Measurements from ENCODE around the gene FASTKD3. TPM values are rescaled to one million over a fixed set of nuclear protein-coding genes. Genes with fewer than 3 reads are reported as not detected.

Gene FASTKD3
- polyA plus RNA-seq, 10 donors: 6.5 to 12.6 (median 9.5) TPM

Other genes with a start within 250 kb of the FASTKD3 start
- gene CFAP90, start 17.9 kb downstream of the FASTKD3 start, polyA plus RNA-seq (ENCODE audit: insufficient read length in 10 of 10): under 1 TPM in 9 of 10 donors, not detected in 1; 0.15 to 0.62 (median 0.20) TPM
- 10 to 100 TPM; 22.8 to 31.0 (median 25.9) TPM for gene MTRR, start 117 bp upstream of the FASTKD3 start, polyA plus RNA-seq (ENCODE audit: insufficient read length in 10 of 10)

Data from muscle of back (tissue), 10 donors.